GM23338 (cell line): ENCODE results near the gene OLFML2A. TPM values are rescaled to one million over a fixed set of nuclear protein-coding genes. Genes with fewer than 3 reads are reported as not detected.

Experiments used
- ATAC-seq: fragments of 200-7000 bp; cut with Tn5 transposase; 3 replicates; pipeline ENCODE4 v1.9.1; 2020
- DNase-seq: peaks from one replicate; pipeline ENCODE4 v3.0.0-alpha.2; 2015; ENCODE audit warnings: low spot score
- H2AFZ ChIP-seq: fragments of 200-600 bp; sonication (generic); 2 replicates; pipeline ENCODE4 v1.8.0; 2016; ENCODE audit warnings: antibody characterized with exemption, mild to moderate bottlenecking, moderate library complexity
- H3F3A ChIP-seq: fragments of 200-600 bp; sonication (generic); replicated peaks from 2 replicates; pipeline ENCODE4 v1.8.0; 2017; ENCODE audit warnings: antibody characterized with exemption, mixed run types, low read depth
- H3K27ac ChIP-seq: fragments of 200-600 bp; sonication (generic); 2 replicates; pipeline ENCODE4 v1.6.1; 2016; ENCODE audit warnings: low read depth
- H3K27me3 ChIP-seq: fragments of 200-600 bp; sonication (generic); 2 replicates; pipeline ENCODE4 v1.8.0; 2016; ENCODE audit warnings: mild to moderate bottlenecking, mixed run types, moderate library complexity; ENCODE audit not compliant: insufficient read depth
- H3K36me3 ChIP-seq: fragments of 200-600 bp; sonication (generic); 2 replicates; pipeline ENCODE4 v1.8.0; 2016; ENCODE audit warnings: mild to moderate bottlenecking; ENCODE audit not compliant: insufficient read depth
- H3K4me1 ChIP-seq: fragments of 200-600 bp; sonication (generic); 2 replicates; pipeline ENCODE4 v1.8.0; 2016; ENCODE audit warnings: mild to moderate bottlenecking, moderate library complexity; ENCODE audit not compliant: insufficient read depth
- H3K4me2 ChIP-seq: fragments of 200-600 bp; sonication (generic); 2 replicates; pipeline ENCODE4 v1.7.1; 2017; ENCODE audit warnings: mixed run types
- H3K4me3 ChIP-seq: fragments of 200-600 bp; sonication (generic); 2 replicates; pipeline ENCODE4 v1.6.1; 2016; ENCODE audit warnings: mixed run types
- H3K79me2 ChIP-seq: fragments of 200-600 bp; sonication (generic); replicated peaks from 2 replicates; pipeline ENCODE4 v1.8.0; 2017; ENCODE audit warnings: mild to moderate bottlenecking; ENCODE audit not compliant: insufficient read depth
- H3K9me2 ChIP-seq: fragments of 200-600 bp; sonication (generic); 2 replicates; pipeline ENCODE4 v1.8.0; 2017; ENCODE audit not compliant: insufficient read depth
- H4K20me1 ChIP-seq: fragments of 200-600 bp; sonication (generic); replicated peaks from 2 replicates; pipeline ENCODE4 v1.8.0; 2017; ENCODE audit warnings: mild to moderate bottlenecking; ENCODE audit not compliant: insufficient read depth
- H3K27ac Mint-ChIP-seq: 2 replicates; pipeline ENCODE4 v1.8.0; 2020; ENCODE audit warnings: inconsistent platforms, mild to moderate bottlenecking, moderate library complexity, mixed read lengths
- H3K27me3 Mint-ChIP-seq: 3 replicates; pipeline ENCODE4 v1.8.0; 2022; ENCODE audit warnings: low read depth, mild to moderate bottlenecking, moderate library complexity, mixed read lengths, inconsistent platforms; ENCODE audit not compliant: insufficient read depth, poor library complexity
- H3K36me3 Mint-ChIP-seq: 3 replicates; pipeline ENCODE4 v1.8.0; 2021; ENCODE audit warnings: low read depth, mild to moderate bottlenecking, inconsistent platforms, moderate library complexity, mixed read lengths
- H3K4me1 Mint-ChIP-seq: 3 replicates; pipeline ENCODE4 v1.8.0; 2020; ENCODE audit warnings: mild to moderate bottlenecking, inconsistent platforms, mixed read lengths
- H3K4me3 Mint-ChIP-seq: 3 replicates; pipeline ENCODE4 v1.8.0; 2021; ENCODE audit warnings: moderate library complexity, mild to moderate bottlenecking, inconsistent platforms, mixed read lengths
- H3K9me3 Mint-ChIP-seq: 3 replicates; pipeline ENCODE4 v1.8.0; 2020; ENCODE audit warnings: moderate library complexity, mild to moderate bottlenecking, inconsistent platforms, mixed read lengths
- CREB1 ChIP-seq: fragments of 250-450 bp; sonication (Bioruptor Pico); IDR thresholded peaks from 2 replicates; pipeline ENCODE4 v1.5.0; 2020; ENCODE audit warnings: low read depth, mild to moderate bottlenecking, moderate library complexity
- EZH2 ChIP-seq: fragments of 200-600 bp; sonication (generic); IDR thresholded peaks from one replicate; pipeline ENCODE4 v1.8.0; 2017; ENCODE audit warnings: antibody characterized with exemption, mild to moderate bottlenecking, low read depth; ENCODE audit not compliant: unreplicated experiment
- EZH2phosphoT487 ChIP-seq: fragments of 200-600 bp; sonication (generic); IDR thresholded peaks from one replicate; pipeline ENCODE4 v1.8.1; 2018; ENCODE audit warnings: antibody characterized with exemption; ENCODE audit not compliant: unreplicated experiment
- JUNB ChIP-seq: IDR thresholded peaks from one replicate; pipeline ENCODE4 v1.6.1; 2016; ENCODE audit warnings: antibody characterized with exemption; ENCODE audit not compliant: unreplicated experiment
- NANOG ChIP-seq: IDR thresholded peaks from 2 replicates; pipeline ENCODE4 v1.6.1; 2016; ENCODE audit warnings: antibody characterized with exemption, borderline replicate concordance
- POLR2AphosphoS5 ChIP-seq: IDR thresholded peaks from 2 replicates; pipeline ENCODE4 v1.6.1; 2016; ENCODE audit warnings: antibody characterized with exemption, low read depth
- STAT1 ChIP-seq: IDR thresholded peaks from one replicate; pipeline ENCODE4 v1.6.1; 2016; ENCODE audit warnings: antibody characterized with exemption; ENCODE audit not compliant: unreplicated experiment
- ZNF114 ChIP-seq: fragments of 250-450 bp; sonication (Bioruptor Pico); IDR thresholded peaks from 2 replicates; pipeline ENCODE4 v1.5.0; 2020; ENCODE audit warnings: mild to moderate bottlenecking, moderate library complexity
- ZNF331 ChIP-seq: fragments of 250-450 bp; sonication (Bioruptor Pico); IDR thresholded peaks from 2 replicates; pipeline ENCODE4 v1.5.0; 2020; ENCODE audit warnings: low read depth, mild to moderate bottlenecking, moderate library complexity
- polyA plus RNA-seq: library from polyadenylated mRNA; unstranded; fragments of >200 nt; fragmentation: Nextera tagmentation; extraction: Ambion mirVana; gene quantifications from 2 replicates; pipeline ENCODE4 v1.2.1, GENCODE V29; 2016
- total RNA-seq: library from RNA; depleted of rRNA; stranded (reverse); fragments of >200 nt; shearing (Covaris generic); gene quantifications from 2 replicates; pipeline ENCODE4 v1.2.3, GENCODE V29; 2014
- TF ChIP-seq, protein P1 (sequence below), 2 experiments: fragments of 200-600 bp in 1 of 2; sonication (generic) in 1 of 2; conservative IDR thresholded peaks; 2 replicates each; pipeline versions ENCODE4 v1.5.1 to v1.6.1; 2016 to 2017; ENCODE audit warnings: antibody characterized with exemption in 2 of 2, low read depth in 2 of 2, mild to moderate bottlenecking in 2 of 2, moderate library complexity in 1 of 2
- TF ChIP-seq, protein P2 (sequence below): fragments of 250-450 bp; sonication (Bioruptor Pico); IDR thresholded peaks from 2 replicates; pipeline ENCODE4 v1.5.0; 2020; ENCODE audit warnings: mild to moderate bottlenecking, moderate library complexity
- TF ChIP-seq, protein P3 (sequence below): IDR thresholded peaks from 2 replicates; pipeline ENCODE4 v1.6.1; 2016; ENCODE audit warnings: antibody characterized with exemption
- TF ChIP-seq, protein P4 (sequence below): IDR thresholded peaks from one replicate; pipeline ENCODE4 v1.6.1; 2018; ENCODE audit warnings: antibody characterized with exemption; ENCODE audit not compliant: unreplicated experiment

OLFML2A gene
- total and polyA plus RNA-seq, 2 experiments from 2014 or later: 1.1 to 6.7 TPM

DNA sequence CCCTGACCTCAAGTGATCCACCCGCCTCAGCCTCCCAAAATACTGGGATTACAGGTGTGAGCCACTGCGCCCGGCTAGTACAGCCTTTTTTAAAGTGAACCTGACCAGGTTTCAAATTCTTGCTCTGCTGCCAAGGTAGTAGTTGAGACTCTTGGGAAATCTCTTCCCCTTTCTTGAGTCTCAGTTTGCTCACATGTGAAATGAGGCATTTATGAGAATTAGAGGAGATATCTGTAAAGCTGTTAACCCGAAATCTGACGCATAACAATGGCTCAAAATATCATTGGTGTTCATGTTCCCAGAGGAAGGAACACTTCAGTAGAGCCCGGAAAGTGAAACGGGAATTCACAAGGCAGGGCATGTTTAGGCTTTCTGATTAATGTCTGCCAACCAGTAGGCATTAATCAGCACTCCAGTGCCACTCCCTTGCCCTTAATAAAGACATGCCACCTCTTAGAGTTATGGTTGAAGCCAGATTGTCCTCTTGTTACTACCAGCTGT, 86.5 kb downstream of the OLFML2A start:
- H3K9me3 Mint-ChIP-seq: no peaks in the 10 kb centered on the region; the same call in 2 of the 3 replicates
- peaks cover 39% of the 10 kb centered on the region for H3F3A ChIP-seq
- ATAC-seq (no peak), DNase-seq (no peak)
- TF ChIP-seq EZH2: no peak
- TF ChIP-seq, protein P1, sequence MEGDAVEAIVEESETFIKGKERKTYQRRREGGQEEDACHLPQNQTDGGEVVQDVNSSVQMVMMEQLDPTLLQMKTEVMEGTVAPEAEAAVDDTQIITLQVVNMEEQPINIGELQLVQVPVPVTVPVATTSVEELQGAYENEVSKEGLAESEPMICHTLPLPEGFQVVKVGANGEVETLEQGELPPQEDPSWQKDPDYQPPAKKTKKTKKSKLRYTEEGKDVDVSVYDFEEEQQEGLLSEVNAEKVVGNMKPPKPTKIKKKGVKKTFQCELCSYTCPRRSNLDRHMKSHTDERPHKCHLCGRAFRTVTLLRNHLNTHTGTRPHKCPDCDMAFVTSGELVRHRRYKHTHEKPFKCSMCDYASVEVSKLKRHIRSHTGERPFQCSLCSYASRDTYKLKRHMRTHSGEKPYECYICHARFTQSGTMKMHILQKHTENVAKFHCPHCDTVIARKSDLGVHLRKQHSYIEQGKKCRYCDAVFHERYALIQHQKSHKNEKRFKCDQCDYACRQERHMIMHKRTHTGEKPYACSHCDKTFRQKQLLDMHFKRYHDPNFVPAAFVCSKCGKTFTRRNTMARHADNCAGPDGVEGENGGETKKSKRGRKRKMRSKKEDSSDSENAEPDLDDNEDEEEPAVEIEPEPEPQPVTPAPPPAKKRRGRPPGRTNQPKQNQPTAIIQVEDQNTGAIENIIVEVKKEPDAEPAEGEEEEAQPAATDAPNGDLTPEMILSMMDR (conservative IDR thresholded peaks at IDR 0.05; ENCODE audit: low read depth in 2 of 2): no peak
- TF ChIP-seq ZNF114 (CRISPR knock-in tag): no peak
- no peak for TF ChIP-seq ZNF331 (CRISPR knock-in tag)
- no peak for TF ChIP-seq NANOG
- TF ChIP-seq JUNB: no peak
- TF ChIP-seq EZH2phosphoT487: no peak
- TF ChIP-seq, protein P2, sequence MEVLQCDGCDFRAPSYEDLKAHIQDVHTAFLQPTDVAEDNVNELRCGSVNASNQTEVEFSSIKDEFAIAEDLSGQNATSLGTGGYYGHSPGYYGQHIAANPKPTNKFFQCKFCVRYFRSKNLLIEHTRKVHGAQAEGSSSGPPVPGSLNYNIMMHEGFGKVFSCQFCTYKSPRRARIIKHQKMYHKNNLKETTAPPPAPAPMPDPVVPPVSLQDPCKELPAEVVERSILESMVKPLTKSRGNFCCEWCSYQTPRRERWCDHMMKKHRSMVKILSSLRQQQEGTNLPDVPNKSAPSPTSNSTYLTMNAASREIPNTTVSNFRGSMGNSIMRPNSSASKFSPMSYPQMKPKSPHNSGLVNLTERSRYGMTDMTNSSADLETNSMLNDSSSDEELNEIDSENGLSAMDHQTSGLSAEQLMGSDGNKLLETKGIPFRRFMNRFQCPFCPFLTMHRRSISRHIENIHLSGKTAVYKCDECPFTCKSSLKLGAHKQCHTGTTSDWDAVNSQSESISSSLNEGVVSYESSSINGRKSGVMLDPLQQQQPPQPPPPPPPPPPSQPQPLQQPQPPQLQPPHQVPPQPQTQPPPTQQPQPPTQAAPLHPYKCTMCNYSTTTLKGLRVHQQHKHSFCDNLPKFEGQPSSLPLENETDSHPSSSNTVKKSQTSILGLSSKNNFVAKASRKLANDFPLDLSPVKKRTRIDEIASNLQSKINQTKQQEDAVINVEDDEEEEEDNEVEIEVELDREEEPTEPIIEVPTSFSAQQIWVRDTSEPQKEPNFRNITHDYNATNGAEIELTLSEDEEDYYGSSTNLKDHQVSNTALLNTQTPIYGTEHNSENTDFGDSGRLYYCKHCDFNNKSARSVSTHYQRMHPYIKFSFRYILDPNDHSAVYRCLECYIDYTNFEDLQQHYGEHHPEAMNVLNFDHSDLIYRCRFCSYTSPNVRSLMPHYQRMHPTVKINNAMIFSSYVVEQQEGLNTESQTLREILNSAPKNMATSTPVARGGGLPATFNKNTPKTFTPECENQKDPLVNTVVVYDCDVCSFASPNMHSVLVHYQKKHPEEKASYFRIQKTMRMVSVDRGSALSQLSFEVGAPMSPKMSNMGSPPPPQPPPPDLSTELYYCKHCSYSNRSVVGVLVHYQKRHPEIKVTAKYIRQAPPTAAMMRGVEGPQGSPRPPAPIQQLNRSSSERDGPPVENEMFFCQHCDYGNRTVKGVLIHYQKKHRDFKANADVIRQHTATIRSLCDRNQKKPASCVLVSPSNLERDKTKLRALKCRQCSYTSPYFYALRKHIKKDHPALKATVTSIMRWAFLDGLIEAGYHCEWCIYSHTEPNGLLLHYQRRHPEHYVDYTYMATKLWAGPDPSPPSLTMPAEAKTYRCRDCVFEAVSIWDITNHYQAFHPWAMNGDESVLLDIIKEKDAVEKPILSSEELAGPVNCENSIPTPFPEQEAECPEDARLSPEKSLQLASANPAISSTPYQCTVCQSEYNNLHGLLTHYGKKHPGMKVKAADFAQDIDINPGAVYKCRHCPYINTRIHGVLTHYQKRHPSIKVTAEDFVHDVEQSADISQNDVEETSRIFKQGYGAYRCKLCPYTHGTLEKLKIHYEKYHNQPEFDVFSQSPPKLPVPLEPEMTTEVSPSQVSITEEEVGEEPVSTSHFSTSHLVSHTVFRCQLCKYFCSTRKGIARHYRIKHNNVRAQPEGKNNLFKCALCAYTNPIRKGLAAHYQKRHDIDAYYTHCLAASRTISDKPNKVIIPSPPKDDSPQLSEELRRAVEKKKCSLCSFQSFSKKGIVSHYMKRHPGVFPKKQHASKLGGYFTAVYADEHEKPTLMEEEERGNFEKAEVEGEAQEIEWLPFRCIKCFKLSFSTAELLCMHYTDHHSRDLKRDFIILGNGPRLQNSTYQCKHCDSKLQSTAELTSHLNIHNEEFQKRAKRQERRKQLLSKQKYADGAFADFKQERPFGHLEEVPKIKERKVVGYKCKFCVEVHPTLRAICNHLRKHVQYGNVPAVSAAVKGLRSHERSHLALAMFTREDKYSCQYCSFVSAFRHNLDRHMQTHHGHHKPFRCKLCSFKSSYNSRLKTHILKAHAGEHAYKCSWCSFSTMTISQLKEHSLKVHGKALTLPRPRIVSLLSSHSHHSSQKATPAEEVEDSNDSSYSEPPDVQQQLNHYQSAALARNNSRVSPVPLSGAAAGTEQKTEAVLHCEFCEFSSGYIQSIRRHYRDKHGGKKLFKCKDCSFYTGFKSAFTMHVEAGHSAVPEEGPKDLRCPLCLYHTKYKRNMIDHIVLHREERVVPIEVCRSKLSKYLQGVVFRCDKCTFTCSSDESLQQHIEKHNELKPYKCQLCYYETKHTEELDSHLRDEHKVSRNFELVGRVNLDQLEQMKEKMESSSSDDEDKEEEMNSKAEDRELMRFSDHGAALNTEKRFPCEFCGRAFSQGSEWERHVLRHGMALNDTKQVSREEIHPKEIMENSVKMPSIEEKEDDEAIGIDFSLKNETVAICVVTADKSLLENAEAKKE: no peak
- TF ChIP-seq, protein P3, sequence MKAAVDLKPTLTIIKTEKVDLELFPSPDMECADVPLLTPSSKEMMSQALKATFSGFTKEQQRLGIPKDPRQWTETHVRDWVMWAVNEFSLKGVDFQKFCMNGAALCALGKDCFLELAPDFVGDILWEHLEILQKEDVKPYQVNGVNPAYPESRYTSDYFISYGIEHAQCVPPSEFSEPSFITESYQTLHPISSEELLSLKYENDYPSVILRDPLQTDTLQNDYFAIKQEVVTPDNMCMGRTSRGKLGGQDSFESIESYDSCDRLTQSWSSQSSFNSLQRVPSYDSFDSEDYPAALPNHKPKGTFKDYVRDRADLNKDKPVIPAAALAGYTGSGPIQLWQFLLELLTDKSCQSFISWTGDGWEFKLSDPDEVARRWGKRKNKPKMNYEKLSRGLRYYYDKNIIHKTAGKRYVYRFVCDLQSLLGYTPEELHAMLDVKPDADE: no peak
- no peak for TF ChIP-seq POLR2AphosphoS5
- TF ChIP-seq STAT1: no peak
- TF ChIP-seq CREB1: no peak
- TF ChIP-seq, protein P4, sequence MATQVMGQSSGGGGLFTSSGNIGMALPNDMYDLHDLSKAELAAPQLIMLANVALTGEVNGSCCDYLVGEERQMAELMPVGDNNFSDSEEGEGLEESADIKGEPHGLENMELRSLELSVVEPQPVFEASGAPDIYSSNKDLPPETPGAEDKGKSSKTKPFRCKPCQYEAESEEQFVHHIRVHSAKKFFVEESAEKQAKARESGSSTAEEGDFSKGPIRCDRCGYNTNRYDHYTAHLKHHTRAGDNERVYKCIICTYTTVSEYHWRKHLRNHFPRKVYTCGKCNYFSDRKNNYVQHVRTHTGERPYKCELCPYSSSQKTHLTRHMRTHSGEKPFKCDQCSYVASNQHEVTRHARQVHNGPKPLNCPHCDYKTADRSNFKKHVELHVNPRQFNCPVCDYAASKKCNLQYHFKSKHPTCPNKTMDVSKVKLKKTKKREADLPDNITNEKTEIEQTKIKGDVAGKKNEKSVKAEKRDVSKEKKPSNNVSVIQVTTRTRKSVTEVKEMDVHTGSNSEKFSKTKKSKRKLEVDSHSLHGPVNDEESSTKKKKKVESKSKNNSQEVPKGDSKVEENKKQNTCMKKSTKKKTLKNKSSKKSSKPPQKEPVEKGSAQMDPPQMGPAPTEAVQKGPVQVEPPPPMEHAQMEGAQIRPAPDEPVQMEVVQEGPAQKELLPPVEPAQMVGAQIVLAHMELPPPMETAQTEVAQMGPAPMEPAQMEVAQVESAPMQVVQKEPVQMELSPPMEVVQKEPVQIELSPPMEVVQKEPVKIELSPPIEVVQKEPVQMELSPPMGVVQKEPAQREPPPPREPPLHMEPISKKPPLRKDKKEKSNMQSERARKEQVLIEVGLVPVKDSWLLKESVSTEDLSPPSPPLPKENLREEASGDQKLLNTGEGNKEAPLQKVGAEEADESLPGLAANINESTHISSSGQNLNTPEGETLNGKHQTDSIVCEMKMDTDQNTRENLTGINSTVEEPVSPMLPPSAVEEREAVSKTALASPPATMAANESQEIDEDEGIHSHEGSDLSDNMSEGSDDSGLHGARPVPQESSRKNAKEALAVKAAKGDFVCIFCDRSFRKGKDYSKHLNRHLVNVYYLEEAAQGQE: no peak
- H3K4me1 ChIP-seq: peaks cover 33% of the 10 kb centered on the region
- H3K27me3 ChIP-seq: no peaks in the 10 kb centered on the region
- no peaks in the 10 kb centered on the region for H3K9me2 ChIP-seq
- no peak overlapping the region for H3K4me2 ChIP-seq
- H3K27ac ChIP-seq: peak overlapping the region; percentile 55; the same call in 1 of the 2 replicates
- H2AFZ ChIP-seq: no peak overlapping the region
- H3K4me3 ChIP-seq: no peak overlapping the region
- peaks cover 32% of the 10 kb centered on the region for H4K20me1 ChIP-seq
- peaks cover 34% of the 10 kb centered on the region for H3K4me1 Mint-ChIP-seq
- peaks cover 31% of the 10 kb centered on the region for H3K27me3 Mint-ChIP-seq
- H3K36me3 Mint-ChIP-seq: peaks cover 38% of the 10 kb centered on the region
- peaks cover 27% of the 10 kb centered on the region for H3K36me3 ChIP-seq
- peaks cover 42% of the 10 kb centered on the region for H3K79me2 ChIP-seq
- H3K4me3 Mint-ChIP-seq: peak overlapping the region; percentile 25
- H3K27ac Mint-ChIP-seq: peak overlapping the region; percentile 70; the same call in 1 of the 2 replicates
